ENCODE measurements around the gene MRPS18B. TPM values are rescaled to one million over a fixed set of nuclear protein-coding genes. Genes with fewer than 3 reads are reported as not detected.
A peak's percentile ranks its signal among the peaks of the same experiment; 100 is the strongest.

Gene MRPS18B
- total and polyA plus RNA-seq, 2 of the 13 experiments (the other 11 are each of a cell fraction or from before 2014, with no cell fraction given): 125 to 131 TPM

DNA sequence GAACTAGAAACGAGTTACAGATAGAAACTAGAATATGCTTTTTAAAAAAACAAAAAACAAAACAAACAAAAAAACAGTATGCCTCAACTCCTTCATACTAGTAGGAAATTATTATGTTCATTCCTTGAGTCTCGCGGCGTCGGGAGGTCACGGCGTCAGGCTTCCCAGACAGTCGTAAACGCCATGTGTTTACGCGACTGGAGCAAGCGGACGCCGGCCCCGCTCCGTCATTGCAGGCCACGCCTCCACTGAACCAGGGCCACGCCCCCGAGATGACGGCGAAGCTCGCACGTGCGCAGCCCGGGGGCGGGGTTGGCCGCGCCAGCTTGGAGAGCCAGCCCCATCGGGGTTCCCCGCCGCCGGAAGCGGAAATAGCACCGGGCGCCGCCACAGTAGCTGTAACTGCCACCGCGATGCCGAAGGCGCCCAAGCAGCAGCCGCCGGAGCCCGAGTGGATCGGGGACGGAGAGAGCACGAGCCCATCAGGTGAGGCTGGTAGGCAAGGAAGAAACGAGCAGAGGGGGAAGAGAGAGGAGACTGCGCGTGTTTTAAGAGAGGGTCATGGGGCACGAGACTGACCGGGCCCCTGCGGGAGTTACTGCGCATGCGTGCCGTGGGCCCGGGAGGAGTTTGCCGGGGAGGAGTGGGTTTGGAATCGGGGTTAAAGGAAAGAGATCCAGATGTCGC, 46.4 kb upstream of the MRPS18B start, which contains the start of gene ABCF1 (continued):
- TF ChIP-seq, protein P1, sequence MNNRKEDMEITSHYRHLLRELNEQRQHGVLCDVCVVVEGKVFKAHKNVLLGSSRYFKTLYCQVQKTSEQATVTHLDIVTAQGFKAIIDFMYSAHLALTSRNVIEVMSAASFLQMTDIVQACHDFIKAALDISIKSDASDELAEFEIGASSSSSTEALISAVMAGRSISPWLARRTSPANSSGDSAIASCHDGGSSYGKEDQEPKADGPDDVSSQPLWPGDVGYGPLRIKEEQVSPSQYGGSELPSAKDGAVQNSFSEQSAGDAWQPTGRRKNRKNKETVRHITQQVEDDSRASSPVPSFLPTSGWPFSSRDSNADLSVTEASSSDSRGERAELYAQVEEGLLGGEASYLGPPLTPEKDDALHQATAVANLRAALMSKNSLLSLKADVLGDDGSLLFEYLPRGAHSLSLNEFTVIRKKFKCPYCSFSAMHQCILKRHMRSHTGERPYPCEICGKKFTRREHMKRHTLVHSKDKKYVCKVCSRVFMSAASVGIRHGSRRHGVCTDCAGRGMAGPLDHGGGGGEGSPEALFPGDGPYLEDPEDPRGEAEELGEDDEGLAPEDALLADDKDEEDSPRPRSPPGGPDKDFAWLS (CRISPR knock-in tag; IDR thresholded peaks at IDR 0.05; ENCODE audit: borderline replicate concordance): peak; percentile 76; the same call in 1 of the 2 replicates
- TF ChIP-seq, protein P2, sequence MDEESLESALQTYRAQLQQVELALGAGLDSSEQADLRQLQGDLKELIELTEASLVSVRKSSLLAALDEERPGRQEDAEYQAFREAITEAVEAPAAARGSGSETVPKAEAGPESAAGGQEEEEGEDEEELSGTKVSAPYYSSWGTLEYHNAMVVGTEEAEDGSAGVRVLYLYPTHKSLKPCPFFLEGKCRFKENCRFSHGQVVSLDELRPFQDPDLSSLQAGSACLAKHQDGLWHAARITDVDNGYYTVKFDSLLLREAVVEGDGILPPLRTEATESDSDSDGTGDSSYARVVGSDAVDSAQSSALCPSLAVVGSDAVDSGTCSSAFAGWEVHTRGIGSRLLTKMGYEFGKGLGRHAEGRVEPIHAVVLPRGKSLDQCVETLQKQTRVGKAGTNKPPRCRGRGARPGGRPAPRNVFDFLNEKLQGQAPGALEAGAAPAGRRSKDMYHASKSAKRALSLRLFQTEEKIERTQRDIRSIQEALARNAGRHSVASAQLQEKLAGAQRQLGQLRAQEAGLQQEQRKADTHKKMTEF (CRISPR knock-in tag; IDR thresholded peaks at IDR 0.05): peak; percentile 99
- no peak for TF ChIP-seq ZSCAN22 (CRISPR knock-in tag; IDR thresholded peaks at IDR 0.05)
- peak; percentile 75; the same call in 1 of the 2 replicates for TF ChIP-seq TEAD2 (CRISPR knock-in tag; IDR thresholded peaks at IDR 0.05)
- TF ChIP-seq, protein P3, sequence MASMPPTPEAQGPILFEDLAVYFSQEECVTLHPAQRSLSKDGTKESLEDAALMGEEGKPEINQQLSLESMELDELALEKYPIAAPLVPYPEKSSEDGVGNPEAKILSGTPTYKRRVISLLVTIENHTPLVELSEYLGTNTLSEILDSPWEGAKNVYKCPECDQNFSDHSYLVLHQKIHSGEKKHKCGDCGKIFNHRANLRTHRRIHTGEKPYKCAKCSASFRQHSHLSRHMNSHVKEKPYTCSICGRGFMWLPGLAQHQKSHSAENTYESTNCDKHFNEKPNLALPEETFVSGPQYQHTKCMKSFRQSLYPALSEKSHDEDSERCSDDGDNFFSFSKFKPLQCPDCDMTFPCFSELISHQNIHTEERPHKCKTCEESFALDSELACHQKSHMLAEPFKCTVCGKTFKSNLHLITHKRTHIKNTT (CRISPR knock-in tag; IDR thresholded peaks at IDR 0.05): 0 out of 2 replicates have a peak, but pooled peaks have one; percentile 17
- peak; percentile 61; the same call in 1 of the 2 replicates for TF ChIP-seq KLF12 (CRISPR knock-in tag; IDR thresholded peaks at IDR 0.05; ENCODE audit: borderline replicate concordance)
- TF ChIP-seq ZMYM3 (CRISPR knock-in tag; IDR thresholded peaks at IDR 0.05): no peak
- peak; percentile 77 for TF ChIP-seq BORCS8-MEF2B (CRISPR knock-in tag; IDR thresholded peaks at IDR 0.05)
- no peak for TF ChIP-seq PCBP2 (optimal IDR thresholded peaks at IDR 0.05; ENCODE audit: low read depth, low read length, poor library complexity, severe bottlenecking)
- peak; percentile 83 for TF ChIP-seq MEIS1 (CRISPR knock-in tag; IDR thresholded peaks at IDR 0.05; ENCODE audit: borderline replicate concordance)
- TF ChIP-seq FOXC1 (CRISPR knock-in tag; IDR thresholded peaks at IDR 0.05; ENCODE audit: borderline replicate concordance): peak; percentile 46; the same call in 1 of the 2 replicates
- TF ChIP-seq GATA4 (IDR thresholded peaks at IDR 0.05; ENCODE audit: borderline replicate concordance, low read depth): peak; percentile 39; the same call in 1 of the 2 replicates
- TF ChIP-seq ZKSCAN5 (CRISPR knock-in tag; IDR thresholded peaks at IDR 0.05): no peak; the same call in none of the 2 replicates
- 0 out of 2 replicates have a peak, but pooled peaks have one; percentile 31 for TF ChIP-seq SNAPC2 (CRISPR knock-in tag; IDR thresholded peaks at IDR 0.05)
- TF ChIP-seq TBX2 (CRISPR knock-in tag; IDR thresholded peaks at IDR 0.05; ENCODE audit: borderline replicate concordance): peak; percentile 94; the same call in 1 of the 2 replicates
- TF ChIP-seq, protein P4, sequence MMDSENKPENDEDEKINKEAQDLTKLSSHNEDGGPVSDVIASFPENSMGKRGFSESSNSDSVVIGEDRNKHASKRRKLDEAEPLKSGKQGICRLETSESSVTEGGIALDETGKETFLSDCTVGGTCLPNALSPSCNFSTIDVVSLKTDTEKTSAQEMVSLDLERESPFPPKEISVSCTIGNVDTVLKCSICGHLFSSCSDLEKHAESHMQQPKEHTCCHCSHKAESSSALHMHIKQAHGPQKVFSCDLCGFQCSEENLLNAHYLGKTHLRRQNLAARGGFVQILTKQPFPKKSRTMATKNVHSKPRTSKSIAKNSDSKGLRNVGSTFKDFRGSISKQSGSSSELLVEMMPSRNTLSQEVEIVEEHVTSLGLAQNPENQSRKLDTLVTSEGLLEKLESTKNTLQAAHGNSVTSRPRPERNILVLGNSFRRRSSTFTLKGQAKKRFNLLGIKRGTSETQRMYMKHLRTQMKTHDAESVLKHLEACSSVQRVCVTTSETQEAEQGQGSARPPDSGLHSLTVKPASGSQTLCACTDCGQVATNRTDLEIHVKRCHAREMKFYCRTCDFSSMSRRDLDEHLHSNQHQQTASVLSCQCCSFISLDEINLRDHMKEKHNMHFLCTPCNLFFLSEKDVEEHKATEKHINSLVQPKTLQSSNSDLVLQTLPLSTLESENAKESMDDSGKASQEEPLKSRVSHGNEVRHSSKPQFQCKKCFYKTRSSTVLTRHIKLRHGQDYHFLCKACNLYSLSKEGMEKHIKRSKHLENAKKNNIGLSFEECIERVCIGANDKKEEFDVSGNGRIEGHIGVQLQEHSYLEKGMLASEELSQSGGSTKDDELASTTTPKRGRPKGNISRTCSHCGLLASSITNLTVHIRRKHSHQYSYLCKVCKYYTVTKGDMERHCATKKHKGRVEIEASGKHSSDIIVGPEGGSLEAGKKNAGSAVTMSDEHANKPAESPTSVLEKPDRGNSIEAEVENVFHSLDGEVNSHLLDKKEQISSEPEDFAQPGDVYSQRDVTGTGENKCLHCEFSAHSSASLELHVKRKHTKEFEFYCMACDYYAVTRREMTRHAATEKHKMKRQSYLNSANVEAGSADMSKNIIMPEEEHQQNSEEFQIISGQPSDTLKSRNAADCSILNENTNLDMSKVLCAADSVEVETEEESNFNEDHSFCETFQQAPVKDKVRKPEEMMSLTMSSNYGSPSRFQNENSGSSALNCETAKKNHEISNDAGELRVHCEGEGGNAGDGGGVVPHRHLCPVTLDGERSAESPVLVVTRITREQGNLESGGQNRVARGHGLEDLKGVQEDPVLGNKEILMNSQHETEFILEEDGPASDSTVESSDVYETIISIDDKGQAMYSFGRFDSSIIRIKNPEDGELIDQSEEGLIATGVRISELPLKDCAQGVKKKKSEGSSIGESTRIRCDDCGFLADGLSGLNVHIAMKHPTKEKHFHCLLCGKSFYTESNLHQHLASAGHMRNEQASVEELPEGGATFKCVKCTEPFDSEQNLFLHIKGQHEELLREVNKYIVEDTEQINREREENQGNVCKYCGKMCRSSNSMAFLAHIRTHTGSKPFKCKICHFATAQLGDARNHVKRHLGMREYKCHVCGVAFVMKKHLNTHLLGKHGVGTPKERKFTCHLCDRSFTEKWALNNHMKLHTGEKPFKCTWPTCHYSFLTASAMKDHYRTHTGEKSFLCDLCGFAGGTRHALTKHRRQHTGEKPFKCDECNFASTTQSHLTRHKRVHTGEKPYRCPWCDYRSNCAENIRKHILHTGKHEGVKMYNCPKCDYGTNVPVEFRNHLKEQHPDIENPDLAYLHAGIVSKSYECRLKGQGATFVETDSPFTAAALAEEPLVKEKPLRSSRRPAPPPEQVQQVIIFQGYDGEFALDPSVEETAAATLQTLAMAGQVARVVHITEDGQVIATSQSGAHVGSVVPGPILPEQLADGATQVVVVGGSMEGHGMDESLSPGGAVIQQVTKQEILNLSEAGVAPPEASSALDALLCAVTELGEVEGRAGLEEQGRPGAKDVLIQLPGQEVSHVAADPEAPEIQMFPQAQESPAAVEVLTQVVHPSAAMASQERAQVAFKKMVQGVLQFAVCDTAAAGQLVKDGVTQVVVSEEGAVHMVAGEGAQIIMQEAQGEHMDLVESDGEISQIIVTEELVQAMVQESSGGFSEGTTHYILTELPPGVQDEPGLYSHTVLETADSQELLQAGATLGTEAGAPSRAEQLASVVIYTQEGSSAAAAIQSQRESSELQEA (CRISPR knock-in tag; IDR thresholded peaks at IDR 0.05; ENCODE audit: not compliant biosample characterization): peak; percentile 38

Data from HepG2 (cell line).